K562 (cell line): Measurements from ENCODE around the gene BASP1. TPM values are rescaled to one million over a fixed set of nuclear protein-coding genes. Genes with fewer than 3 reads are reported as not detected.
A peak's percentile ranks its signal among the peaks of the same experiment; 100 is the strongest.

Source experiments
- ATAC-seq: fragments of 200-7000 bp; cut with Tn5 transposase; 3 replicates; pipeline ENCODE4 v1.9.1; 2020; ENCODE audit warnings: moderate library complexity
- BruUV-seq: library from RNA; stranded (reverse); fragments of 400-500 nt; replicated peaks from 2 replicates; lab custom pipeline; 2021; lab: Mats Ljungman, UMichigan
- CTCF ChIA-PET: fragments of 300-600 bp; formaldehyde crosslinking; extraction: SDS; loops from one replicate; lab custom pipeline; 2021; ENCODE audit warnings: low intra/inter-chr PET ratio; lab: Yijun Ruan, JAX
- POLR2A ChIA-PET: fragments of 300-600, 350-650 bp; sonication (Branson Sonifier 250); formaldehyde crosslinking; extraction: SDS; loops from one replicate; lab custom pipeline; 2021; ENCODE audit warnings: antibody characterized with exemption, inconsistent platforms; lab: Yijun Ruan, JAX
- DNase-seq, 4 experiments: peaks; one replicate each; pipeline versions ENCODE4 v3.0.0 to v3.0.0-alpha.2; 2011 to 2018; ENCODE audit warnings: low spot score in 3 of 4, mixed read lengths in 3 of 4; ENCODE audit errors: extremely low read depth in 1 of 4
- FAIRE-seq: peaks from 2 replicates; lab custom pipeline; 2011; peaks lifted over from hg19 to GRCh38; lab: Jason Lieb, UNC
- H2AFZ ChIP-seq: 2 replicates; pipeline ENCODE4 v1.6.0; 2011; ENCODE audit warnings: low read depth, low read length, control low read depth, inconsistent platforms
- H3K27ac ChIP-seq: fragments of 200-600 bp; 3 replicates; pipeline ENCODE4 v1.8.0; 2011; ENCODE audit warnings: low read depth, mild to moderate bottlenecking, control low read depth, inconsistent platforms, low read length, moderate library complexity, mixed read lengths; ENCODE audit errors: extremely low read depth
- H3K27me3 ChIP-seq, 2 experiments: fragments of 300-600 bp in 1 of 2; 2 replicates in 1 of 2; 3 replicates in 1 of 2; pipeline versions ENCODE4 v1.6.0 to v1.8.0; 2011; ENCODE audit warnings: inconsistent platforms in 2 of 2, low read length in 2 of 2, mild to moderate bottlenecking in 1 of 2, mixed read lengths in 1 of 2, moderate library complexity in 1 of 2; ENCODE audit not compliant: control insufficient read depth in 2 of 2, insufficient read depth in 2 of 2
- H3K36me3 ChIP-seq: fragments of 300-600 bp; 3 replicates; pipeline ENCODE4 v1.8.0; 2011; ENCODE audit warnings: mild to moderate bottlenecking, low read length, inconsistent platforms; ENCODE audit not compliant: control insufficient read depth, insufficient read depth
- H3K4me1 ChIP-seq, 2 experiments: fragments of 200-600 bp in 1 of 2; replicated peaks in 1 of 2; 2 replicates in 1 of 2; 3 replicates in 1 of 2; pipeline versions ENCODE4 v1.5.1 to v1.8.0; 2011; ENCODE audit warnings: inconsistent platforms in 2 of 2, low read length in 2 of 2, mild to moderate bottlenecking in 1 of 2, mixed read lengths in 1 of 2, moderate library complexity in 1 of 2; ENCODE audit not compliant: control insufficient read depth in 2 of 2, insufficient read depth in 2 of 2
- H3K4me2 ChIP-seq: 2 replicates; pipeline ENCODE4 v1.6.1; 2011; ENCODE audit warnings: low read length, control low read depth, inconsistent platforms, mixed read lengths; ENCODE audit not compliant: insufficient read depth
- H3K4me3 ChIP-seq: fragments of 200-600 bp; sonication (generic), shearing (Covaris generic); 2 replicates; pipeline ENCODE4 v1.5.1; 2016; ENCODE audit warnings: control low read depth, inconsistent platforms
- H3K79me2 ChIP-seq: fragments of 200-600 bp; 3 replicates; pipeline ENCODE4 v1.8.0; 2011; ENCODE audit warnings: low read length, inconsistent platforms; ENCODE audit not compliant: control insufficient read depth, insufficient read depth
- H3K9ac ChIP-seq, 2 experiments: 2 replicates each; pipeline versions ENCODE4 v1.6.0 to v1.6.1; 2011; ENCODE audit warnings: low read depth in 2 of 2, low read length in 2 of 2, control low read depth in 1 of 2, inconsistent platforms in 1 of 2, mild to moderate bottlenecking in 1 of 2, mixed read lengths in 1 of 2; ENCODE audit not compliant: insufficient read depth in 1 of 2
- H3K9me1 ChIP-seq: one replicate; pipeline ENCODE4 v1.6.0; 2011; ENCODE audit warnings: inconsistent platforms, mild to moderate bottlenecking, low read length, moderate library complexity; ENCODE audit not compliant: control insufficient read depth, insufficient read depth
- H3K9me3 ChIP-seq: replicated peaks from 2 replicates; pipeline ENCODE4 v1.5.1; 2011; ENCODE audit warnings: low read depth, low read length, inconsistent platforms; ENCODE audit not compliant: control insufficient read depth, insufficient read depth
- H4K20me1 ChIP-seq: replicated peaks from 2 replicates; pipeline ENCODE4 v1.6.1; 2011; ENCODE audit warnings: low read length, inconsistent platforms, mixed read lengths; ENCODE audit not compliant: control insufficient read depth, insufficient read depth
- MAFF ChIP-seq: IDR thresholded peaks from 2 replicates; pipeline ENCODE4 v1.6.1; 2012; ENCODE audit warnings: low read length, improper control_type of control experiment
- NCOR1 ChIP-seq: fragments of 450-650 bp; IDR thresholded peaks from 2 replicates; pipeline ENCODE4 v1.6.1; 2016; ENCODE audit warnings: mild to moderate bottlenecking, moderate library complexity
- SMC3 ChIP-seq: conservative IDR thresholded peaks from 2 replicates; pipeline ENCODE4 v1.6.1; 2011; ENCODE audit warnings: low read depth, low read length, improper control_type of control experiment; ENCODE audit not compliant: insufficient read depth
- USF1 ChIP-seq: sonication (generic); formaldehyde crosslinking; IDR thresholded peaks from 2 replicates; pipeline ENCODE4 v1.9.0; 2022; ENCODE audit warnings: mild to moderate bottlenecking, missing genetic modification reagents
- WGBS: fragments of 100-300 bp; shearing (Covaris generic); methylation state at CpG from one replicate; pipeline ENCODE4 v1.1.6; 2016; ENCODE audit warnings: low coverage, mixed read lengths; ENCODE audit not compliant: insufficient coverage; ENCODE audit errors: missing lambda C conversion rate; 5-methylcytosine and 5-hydroxymethylcytosine counted together
- in situ Hi-C: fragments of 300-500 bp; cut with MboI; formaldehyde crosslinking; loops from 4 replicates; pipeline ENCODE4 v1.15.0; 2018; ENCODE audit warnings: inconsistent platforms, mixed read lengths
- intact Hi-C: fragments of 100-400 bp; cut with micrococcal nuclease; formaldehyde crosslinking; loops from 2 replicates; pipeline ENCODE4 v1.14.2; 2022
- polyA plus RNA-seq, 8 experiments: library from polyadenylated mRNA; depleted of rRNA in 4 of 8; stranded (reverse) in 5 of 8; unstranded in 3 of 8; fragments of >200 nt; fragmentation: Nextera tagmentation in 2 of 8; fragmentation: Illumina TruSeq in 1 of 8; extraction: Ambion mirVana in 2 of 8; extraction: Trizol in 1 of 8; gene quantifications; 2 replicates each; pipeline versions ENCODE4 v1.2.1 to v1.2.3, GENCODE V29; 2011 to 2014; ENCODE audit warnings: inconsistent platforms in 1 of 8, missing spikeins in 1 of 8
- total RNA-seq, 7 experiments: library from RNA; depleted of rRNA in 6 of 7; stranded (reverse); fragments of >200 nt in 6 of 7; fragmentation: Illumina TruSeq in 2 of 7; extraction: Trizol in 2 of 7; gene quantifications; 2 replicates each; pipeline versions ENCODE4 v1.2.1 to v1.2.3, GENCODE V29; 2011 to 2021; ENCODE audit warnings: low replicate concordance in 1 of 7
- TF ChIP-seq, protein P1 (sequence below): fragments of 450-650 bp; IDR thresholded peaks from 2 replicates; pipeline ENCODE4 v1.6.1; 2018; ENCODE audit warnings: mild to moderate bottlenecking, low read depth; ENCODE audit not compliant: partially characterized antibody
- TF ChIP-seq, protein P2 (sequence below), 3 experiments: IDR thresholded peaks in 2 of 3; conservative IDR thresholded peaks in 1 of 3; 2 replicates each; pipeline ENCODE4 v1.5.1; 2011 to 2012; ENCODE audit warnings: low read length in 3 of 3, mild to moderate bottlenecking in 3 of 3, control low read depth in 2 of 3, improper control_type of control experiment in 1 of 3, inconsistent platforms in 1 of 3, low read depth in 1 of 3, mixed read lengths in 1 of 3, moderate library complexity in 1 of 3; ENCODE audit not compliant: insufficient read depth in 2 of 3

The BASP1 gene
- total and polyA plus RNA-seq, 9 of the 15 experiments (the other 6 are each of a cell fraction or from before 2014, with no cell fraction given): 0.22 TPM; not detected in 8

- POLR2A ChIA-PET: no interaction called here
- Histone ChIP-seq H3K4me1 (no peaks in the 10 kb centered on the region), H3K27ac (no peak overlapping the region), H3K9me3 (no peaks in the 10 kb centered on the region), H2AFZ (no peak overlapping the region), H3K27me3 (no peaks in the 10 kb centered on the region; a peak in 1 of 5 replicates), H4K20me1 (no peaks in the 10 kb centered on the region), H3K36me3 (no peaks in the 10 kb centered on the region), H3K9me1 (no peaks in the 10 kb centered on the region), H3K79me2 (no peaks in the 10 kb centered on the region), H3K9ac (no peak overlapping the region), H3K4me3 (no peak overlapping the region), H3K4me2 (no peak overlapping the region)
- in situ Hi-C loops: no loop called here
- peak; percentile 93 for FAIRE-seq
- DNase-seq: peak; percentile 43 to 58 (median 54)
- WGBS: 0% methylated on average over 10 of the region's 10 CpGs
- intact Hi-C loops: loop anchor here (1.0 kb wide), 1 partner anchor 412 kb away; no protein-coding TSS in a partner anchor
- CTCF ChIA-PET: interaction anchor here (0.5 to 1.3 kb wide), 5 partner anchors 128 to 1524 kb away, joined by 3 to 11 read pairs (median 3); no protein-coding TSS in a partner anchor
- peak; percentile 95 for ATAC-seq
- BruUV-seq: no TSS peak
- TF ChIP-seq NCOR1 (no peak), MAFF (peak; percentile 74; the same call in 1 of the 2 replicates), SMC3 (peak; percentile 37; the same call in 1 of the 2 replicates), USF1 (no peak)
- TF ChIP-seq, protein P1, sequence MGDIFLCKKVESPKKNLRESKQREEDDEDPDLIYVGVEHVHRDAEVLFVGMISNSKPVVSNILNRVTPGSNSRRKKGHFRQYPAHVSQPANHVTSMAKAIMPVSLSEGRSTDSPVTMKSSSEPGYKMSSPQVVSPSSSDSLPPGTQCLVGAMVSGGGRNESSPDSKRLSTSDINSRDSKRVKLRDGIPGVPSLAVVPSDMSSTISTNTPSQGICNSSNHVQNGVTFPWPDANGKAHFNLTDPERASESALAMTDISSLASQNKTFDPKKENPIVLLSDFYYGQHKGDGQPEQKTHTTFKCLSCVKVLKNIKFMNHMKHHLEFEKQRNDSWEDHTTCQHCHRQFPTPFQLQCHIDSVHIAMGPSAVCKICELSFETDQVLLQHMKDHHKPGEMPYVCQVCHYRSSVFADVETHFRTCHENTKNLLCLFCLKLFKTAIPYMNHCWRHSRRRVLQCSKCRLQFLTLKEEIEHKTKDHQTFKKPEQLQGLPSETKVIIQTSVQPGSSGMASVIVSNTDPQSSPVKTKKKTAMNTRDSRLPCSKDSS: no peak
- TF ChIP-seq, protein P2, sequence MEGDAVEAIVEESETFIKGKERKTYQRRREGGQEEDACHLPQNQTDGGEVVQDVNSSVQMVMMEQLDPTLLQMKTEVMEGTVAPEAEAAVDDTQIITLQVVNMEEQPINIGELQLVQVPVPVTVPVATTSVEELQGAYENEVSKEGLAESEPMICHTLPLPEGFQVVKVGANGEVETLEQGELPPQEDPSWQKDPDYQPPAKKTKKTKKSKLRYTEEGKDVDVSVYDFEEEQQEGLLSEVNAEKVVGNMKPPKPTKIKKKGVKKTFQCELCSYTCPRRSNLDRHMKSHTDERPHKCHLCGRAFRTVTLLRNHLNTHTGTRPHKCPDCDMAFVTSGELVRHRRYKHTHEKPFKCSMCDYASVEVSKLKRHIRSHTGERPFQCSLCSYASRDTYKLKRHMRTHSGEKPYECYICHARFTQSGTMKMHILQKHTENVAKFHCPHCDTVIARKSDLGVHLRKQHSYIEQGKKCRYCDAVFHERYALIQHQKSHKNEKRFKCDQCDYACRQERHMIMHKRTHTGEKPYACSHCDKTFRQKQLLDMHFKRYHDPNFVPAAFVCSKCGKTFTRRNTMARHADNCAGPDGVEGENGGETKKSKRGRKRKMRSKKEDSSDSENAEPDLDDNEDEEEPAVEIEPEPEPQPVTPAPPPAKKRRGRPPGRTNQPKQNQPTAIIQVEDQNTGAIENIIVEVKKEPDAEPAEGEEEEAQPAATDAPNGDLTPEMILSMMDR (IDR thresholded peaks at IDR 0.05 in 2 of 3, conservative IDR thresholded peaks at IDR 0.05 in 1 of 3; ENCODE audit: insufficient read depth in 2 of 3, low read depth in 1 of 3, low read length in 3 of 3): peak; percentile 42 to 75 (median 53); a peak in 5 of 6 replicates
Observed at GRCh38 chr5:17203329-17204132, 13.9 kb upstream of the BASP1 start.
